ENCODE results near the gene MGRN1.

GRCh38 chr16:4648917-4649316 lies 24.3 kb downstream of the MGRN1 start:
- no peak for TF ChIP-seq CTCF (IDR thresholded peaks at IDR 0.05)
- TF ChIP-seq EZH2 (IDR thresholded peaks at IDR 0.05; ENCODE audit: borderline replicate concordance, insufficient read depth, low read depth, low read length, poor library complexity, severe bottlenecking) = no peak

Data from B cell (primary cell).